ENCODE results near the gene ABCA1. TPM values are rescaled to one million over a fixed set of nuclear protein-coding genes. Genes with fewer than 3 reads are reported as not detected.
"Not testable (repeated sequence)": the region's sequence is repeated elsewhere in the genome, so short reads cannot be mapped to it uniquely, and the experiment has no call there.

The ABCA1 gene
- total RNA-seq, 2 experiments from 2014 or later: 8.0 to 14.0 TPM

GRCh38 chr9:104936291-104936690, 8.3 kb upstream of the ABCA1 start:
- no TSS peak for BruUV-seq (replicated peaks)
- H3K36me3 ChIP-seq (ENCODE audit: insufficient read depth, low read length): no peaks in the 10 kb centered on the region
- intact Hi-C loops (cut with micrococcal nuclease; ENCODE audit: unreplicated experiment): no loop called here
- H3K9me3 ChIP-seq (ENCODE audit: low read length): no peaks in the 10 kb centered on the region
- H3K4me2 ChIP-seq (ENCODE audit: low read length): no peak overlapping the region
- no peaks in the 10 kb centered on the region for H3K79me2 ChIP-seq (ENCODE audit: insufficient read depth, low read depth, low read length)
- H4K20me1 ChIP-seq (ENCODE audit: insufficient read depth, low read length): no peaks in the 10 kb centered on the region
- no peak for DNase-seq (ENCODE audit: low spot score)
- no peak overlapping the region for H3K4me3 ChIP-seq (ENCODE audit: low read depth, low read length, poor library complexity, severe bottlenecking)
- no peak overlapping the region for H3K27ac ChIP-seq (ENCODE audit: low read depth, low read length, poor library complexity, severe bottlenecking)
- POLR2A ChIA-PET: interaction anchor here (1.0 kb wide), 1 partner anchor 32 kb away, joined by 4 read pairs; no protein-coding TSS in a partner anchor
- no peak for TF ChIP-seq CTCF (conservative IDR thresholded peaks at IDR 0.05; ENCODE audit: low read length)
- no peak for TF ChIP-seq EZH2phosphoT487 (IDR thresholded peaks at IDR 0.05; ENCODE audit: borderline replicate concordance, low read depth, low read length)
- peaks cover 15% of the 10 kb centered on the region for H3K4me1 ChIP-seq (ENCODE audit: insufficient read depth, low read length, poor library complexity, severe bottlenecking)
- H2AFZ ChIP-seq (ENCODE audit: low read length): no peak overlapping the region
- CTCF ChIA-PET (ENCODE audit: unreplicated experiment): no interaction called here
- no peaks in the 10 kb centered on the region for H3K9me2 ChIP-seq (ENCODE audit: insufficient read depth, low read length)

DNA sequence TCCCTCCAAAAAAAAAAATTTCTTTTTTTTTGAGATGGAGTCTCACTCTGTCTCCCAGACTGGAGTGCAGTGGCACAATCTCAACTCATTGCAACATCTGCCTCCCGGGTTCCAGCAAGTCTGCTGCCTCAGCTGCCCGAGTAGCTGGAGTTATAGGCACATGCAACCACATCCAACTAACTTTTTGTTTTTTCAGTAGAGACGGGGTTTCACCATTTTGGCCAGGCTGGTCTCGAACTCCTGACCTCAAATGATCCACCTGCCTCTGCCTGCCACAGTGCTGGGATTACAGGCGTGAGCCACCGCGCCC, 7.5 kb upstream of the ABCA1 start:
- H2AFZ ChIP-seq (ENCODE audit: low read length): peak overlapping the region; percentile 96; the same call in 1 of the 2 replicates
- CTCF ChIA-PET (ENCODE audit: unreplicated experiment); H3K4me2 ChIP-seq (ENCODE audit: low read length); POLR2A ChIA-PET; H3K9me3 ChIP-seq (ENCODE audit: low read length); H3K36me3 ChIP-seq (ENCODE audit: insufficient read depth, low read length); DNase-seq (ENCODE audit: low spot score); BruUV-seq (replicated peaks); H3K79me2 ChIP-seq (ENCODE audit: insufficient read depth, low read depth, low read length); H3K4me3 ChIP-seq (ENCODE audit: low read depth, low read length, poor library complexity, severe bottlenecking); H3K27ac ChIP-seq (ENCODE audit: low read depth, low read length, poor library complexity, severe bottlenecking); H3K9me2 ChIP-seq (ENCODE audit: insufficient read depth, low read length); intact Hi-C loops (cut with micrococcal nuclease; ENCODE audit: unreplicated experiment); H4K20me1 ChIP-seq (ENCODE audit: insufficient read depth, low read length): not testable (repeated sequence)
- H3K4me1 ChIP-seq (ENCODE audit: insufficient read depth, low read length, poor library complexity, severe bottlenecking): peaks cover 15% of the 10 kb centered on the region

GRCh38 chr9:104934691-104935500, 6.9 kb upstream of the ABCA1 start:
- Histone ChIP-seq H3K36me3 (ENCODE audit: insufficient read depth, low read length) (no peaks in the 10 kb centered on the region), H3K4me2 (ENCODE audit: low read length) (peak overlapping the region; percentile 51), H3K4me3 (ENCODE audit: low read depth, low read length, poor library complexity, severe bottlenecking) (no peak overlapping the region), H3K4me1 (ENCODE audit: insufficient read depth, low read length, poor library complexity, severe bottlenecking) (peaks cover 15% of the 10 kb centered on the region), H3K9me2 (ENCODE audit: insufficient read depth, low read length) (no peaks in the 10 kb centered on the region), H3K79me2 (ENCODE audit: insufficient read depth, low read depth, low read length) (no peaks in the 10 kb centered on the region), H3K27ac (ENCODE audit: low read depth, low read length, poor library complexity, severe bottlenecking) (no peak overlapping the region), H3K9me3 (ENCODE audit: low read length) (no peaks in the 10 kb centered on the region), H2AFZ (ENCODE audit: low read length) (peak overlapping the region; percentile 96), H4K20me1 (ENCODE audit: insufficient read depth, low read length) (no peaks in the 10 kb centered on the region)
- no TSS peak for BruUV-seq (replicated peaks)
- peak; percentile 61 for DNase-seq (ENCODE audit: low spot score)
- POLR2A ChIA-PET: no interaction called here
- CTCF ChIA-PET (ENCODE audit: unreplicated experiment): no interaction called here
- intact Hi-C loops (cut with micrococcal nuclease; ENCODE audit: unreplicated experiment): no loop called here
- TF ChIP-seq CTCF (conservative IDR thresholded peaks at IDR 0.05; ENCODE audit: low read length) (no peak), EZH2phosphoT487 (IDR thresholded peaks at IDR 0.05; ENCODE audit: borderline replicate concordance, low read depth, low read length) (no peak)

- CTCF ChIA-PET (ENCODE audit: unreplicated experiment); H3K9me2 ChIP-seq (ENCODE audit: insufficient read depth, low read length); intact Hi-C loops (cut with micrococcal nuclease; ENCODE audit: unreplicated experiment); DNase-seq (ENCODE audit: low spot score); H3K9me3 ChIP-seq (ENCODE audit: low read length); H3K79me2 ChIP-seq (ENCODE audit: insufficient read depth, low read depth, low read length); H3K36me3 ChIP-seq (ENCODE audit: insufficient read depth, low read length); H4K20me1 ChIP-seq (ENCODE audit: insufficient read depth, low read length); H3K4me3 ChIP-seq (ENCODE audit: low read depth, low read length, poor library complexity, severe bottlenecking); H3K27ac ChIP-seq (ENCODE audit: low read depth, low read length, poor library complexity, severe bottlenecking); BruUV-seq (replicated peaks); H2AFZ ChIP-seq (ENCODE audit: low read length); H3K4me2 ChIP-seq (ENCODE audit: low read length): not testable (repeated sequence)
- POLR2A ChIA-PET: interaction anchor here (0.6 to 0.9 kb wide), 6 partner anchors 12 to 122 kb away, joined by 3 to 7 read pairs (median 4); no protein-coding TSS in a partner anchor
- H3K4me1 ChIP-seq (ENCODE audit: insufficient read depth, low read length, poor library complexity, severe bottlenecking): peaks cover 22% of the 10 kb centered on the region
Observed at GRCh38 chr9:104933091-104933490, 5.1 kb upstream of the ABCA1 start.
